C1 segment of cervical spinal cord (tissue), 14 donors: ENCODE results near the gene LMBR1.
"Not testable (repeated sequence)": the region's sequence is repeated elsewhere in the genome, so short reads cannot be mapped to it uniquely, and the experiment has no call there.

ENCODE experiments used
- DNase-seq, 14 donors: peaks; one replicate each; lab custom pipeline; 2025; lab: John Stamatoyannopoulos, UW

LMBR1 gene, protein sequence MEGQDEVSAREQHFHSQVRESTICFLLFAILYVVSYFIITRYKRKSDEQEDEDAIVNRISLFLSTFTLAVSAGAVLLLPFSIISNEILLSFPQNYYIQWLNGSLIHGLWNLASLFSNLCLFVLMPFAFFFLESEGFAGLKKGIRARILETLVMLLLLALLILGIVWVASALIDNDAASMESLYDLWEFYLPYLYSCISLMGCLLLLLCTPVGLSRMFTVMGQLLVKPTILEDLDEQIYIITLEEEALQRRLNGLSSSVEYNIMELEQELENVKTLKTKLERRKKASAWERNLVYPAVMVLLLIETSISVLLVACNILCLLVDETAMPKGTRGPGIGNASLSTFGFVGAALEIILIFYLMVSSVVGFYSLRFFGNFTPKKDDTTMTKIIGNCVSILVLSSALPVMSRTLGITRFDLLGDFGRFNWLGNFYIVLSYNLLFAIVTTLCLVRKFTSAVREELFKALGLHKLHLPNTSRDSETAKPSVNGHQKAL

GRCh38 chr7:156892821-156893706 is at the start of gene LMBR1:
LMBR1 (minus strand) TSS chr7:156893183; CDS start chr7:156892993, 190 bp downstream.
- peak; percentile 35 to 95 (median 89) for DNase-seq

GRCh38 chr7:156942708-156943090 is 49.7 kb upstream of the LMBR1 start:
- DNase-seq = no peak

DNA sequence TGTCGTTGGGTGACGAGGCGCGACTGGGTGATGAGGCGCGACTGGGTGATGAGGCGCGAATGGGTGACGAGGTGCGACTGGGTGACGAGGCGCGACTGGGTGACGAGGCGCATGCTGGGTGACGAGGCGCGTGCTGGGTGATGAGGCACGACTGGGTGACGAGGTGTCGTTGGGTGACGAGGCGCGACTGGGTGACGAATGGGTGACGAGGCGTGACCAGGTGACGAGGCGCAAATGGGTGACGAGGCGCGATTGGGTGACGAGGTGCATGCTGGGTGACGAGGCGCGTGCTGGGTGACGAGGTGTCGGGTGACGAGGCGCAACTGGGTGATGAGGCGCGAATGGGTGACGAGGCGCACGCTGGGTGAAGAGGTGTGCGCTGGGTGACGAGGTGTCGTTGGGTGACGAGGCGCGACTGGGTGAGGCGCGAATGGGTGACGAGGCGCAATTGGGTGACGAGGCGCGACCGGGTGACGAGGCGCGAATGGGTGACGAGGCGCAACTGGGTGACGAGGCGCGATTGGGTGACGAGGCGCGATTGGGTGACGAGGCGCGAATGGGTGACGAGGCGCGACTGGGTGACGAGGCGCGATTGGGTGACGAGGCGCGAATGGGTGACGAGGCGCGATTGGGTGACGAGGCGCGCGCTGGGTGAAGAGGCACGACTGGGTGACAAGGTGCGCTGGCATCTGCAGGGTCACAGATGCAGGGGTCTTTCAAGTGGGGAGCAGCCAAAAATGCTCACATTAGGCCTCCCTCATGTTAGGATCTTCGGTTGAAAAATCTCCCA is 48.6 kb upstream of the LMBR1 start:
- no peak for DNase-seq

- DNase-seq = no peak
These were observed 47.6 kb upstream of the LMBR1 start for GRCh38 chr7:156940421-156941122.

DNA sequence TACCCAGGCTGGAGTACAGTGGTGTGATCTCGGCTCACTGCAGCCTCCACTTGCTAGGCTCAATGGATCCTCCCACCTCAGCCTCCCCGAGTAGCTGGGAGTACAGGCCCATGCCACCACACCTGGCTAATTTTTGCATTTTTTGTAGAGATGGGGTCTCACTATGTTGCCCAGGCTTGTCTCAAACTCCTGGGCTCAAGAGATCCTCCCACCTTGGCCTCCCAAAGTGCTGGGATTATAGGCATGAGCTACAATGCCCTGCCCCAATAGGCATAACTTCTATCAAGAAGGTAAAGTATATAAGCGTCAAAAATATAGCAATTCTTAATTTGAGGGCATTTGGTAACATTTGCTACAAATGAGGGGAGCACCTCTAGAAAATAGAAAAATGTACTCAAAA is 43.8 kb upstream of the LMBR1 start:
- not testable (repeated sequence) for DNase-seq

DNA sequence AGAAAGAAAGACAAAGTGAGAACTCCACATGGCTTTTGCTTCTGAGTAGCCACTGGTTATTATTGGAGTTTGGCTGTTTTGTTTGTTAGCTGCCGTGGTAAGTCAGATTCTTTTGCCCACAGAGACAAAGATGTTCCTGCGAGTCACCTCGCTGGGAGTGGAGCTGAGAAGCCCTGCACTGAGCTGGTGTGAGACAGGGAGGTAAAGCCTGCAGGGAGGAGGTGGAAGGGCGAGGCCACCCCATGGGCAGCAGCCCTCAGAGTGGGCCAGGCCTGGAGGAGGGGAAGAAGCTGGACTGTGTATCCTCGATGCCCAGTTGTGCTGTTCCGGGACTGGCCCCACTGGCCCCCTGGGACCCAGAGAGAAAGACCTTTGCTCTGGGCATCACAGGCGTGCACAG is 42.3 kb upstream of the LMBR1 start:
- no peak for DNase-seq

DNA sequence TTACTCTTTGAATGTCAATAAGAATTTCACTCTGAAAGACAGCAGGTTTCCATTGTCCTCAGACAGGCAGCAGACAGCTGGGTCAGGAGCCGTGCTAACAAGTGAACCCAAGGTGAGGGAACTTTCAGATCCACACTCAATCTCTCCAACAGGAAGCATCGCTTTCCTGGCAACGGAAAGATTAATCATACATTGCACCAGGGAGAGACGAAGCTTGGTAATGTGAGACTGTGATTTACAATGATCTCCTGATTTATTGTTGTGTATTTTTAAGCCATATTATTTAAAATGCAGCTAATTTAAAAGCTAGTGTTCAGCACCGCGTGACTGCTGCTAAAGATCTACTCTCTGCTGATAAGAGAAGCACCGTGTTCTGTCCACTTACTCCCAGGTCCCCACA is 39.0 kb upstream of the LMBR1 start:
- DNase-seq = no peak

- no peak for DNase-seq
These were observed 37.0 kb upstream of the LMBR1 start for GRCh38 chr7:156929789-156930539.

GRCh38 chr7:156928406-156928747 is 35.4 kb upstream of the LMBR1 start:
- DNase-seq = no peak

DNA sequence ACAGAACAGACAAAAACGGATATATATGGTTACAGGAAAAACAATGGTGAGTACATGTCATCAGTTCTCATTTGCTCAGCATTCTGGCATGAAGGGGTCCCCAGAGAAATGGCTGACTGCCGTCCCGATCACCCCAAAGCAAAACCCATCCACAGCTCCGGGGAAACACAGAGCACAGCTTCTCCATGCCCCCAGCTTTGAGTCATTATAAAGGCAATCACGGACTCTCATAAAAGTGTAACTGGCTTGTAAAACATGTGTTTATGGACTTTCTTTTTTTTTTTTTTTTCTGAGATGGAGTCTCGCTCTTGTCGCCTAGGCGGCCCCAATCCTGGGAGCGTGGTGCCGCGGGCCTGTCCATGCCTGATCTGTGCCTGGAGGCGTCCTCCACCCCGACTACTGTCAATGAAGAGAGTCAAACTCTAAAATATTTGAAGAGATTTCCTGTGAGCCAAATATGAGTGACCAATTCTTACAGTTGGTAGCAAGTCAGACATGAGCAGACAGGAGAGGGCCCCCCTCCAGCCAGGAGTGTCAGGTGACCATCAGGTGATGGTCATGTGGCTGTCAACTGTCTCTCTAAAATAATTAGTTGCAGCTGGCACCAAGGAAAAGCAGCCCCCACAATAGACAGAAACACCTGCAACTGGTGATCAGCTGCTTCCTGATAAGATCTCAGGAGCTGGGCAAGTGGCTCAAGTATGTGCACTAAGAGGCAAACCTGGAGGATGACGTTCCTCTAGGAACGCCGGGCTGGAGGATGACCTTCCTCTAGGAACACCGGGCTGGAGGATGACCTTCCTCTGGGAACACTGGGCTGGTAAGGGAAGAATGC is 34.8 kb upstream of the LMBR1 start:
- no peak for DNase-seq

DNA sequence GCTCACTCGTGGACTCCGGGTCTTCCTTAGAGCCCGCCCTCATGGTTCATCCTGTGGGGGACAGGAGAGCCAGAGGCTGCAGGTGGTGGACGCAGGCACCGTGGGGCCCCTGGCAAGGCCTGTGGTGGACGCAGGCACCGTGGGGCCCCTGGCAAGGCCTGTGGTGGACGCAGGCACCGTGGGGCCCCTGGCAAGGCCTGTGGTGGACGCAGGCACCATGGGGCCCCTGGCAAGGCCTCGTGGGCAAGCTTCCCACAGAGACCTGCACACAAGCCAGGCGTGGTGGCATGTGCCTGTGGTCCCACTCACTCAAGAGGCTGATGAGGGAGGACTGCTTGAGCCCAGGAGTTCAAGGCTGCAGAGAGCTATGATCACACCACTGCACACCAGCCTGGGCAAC is 32.8 kb upstream of the LMBR1 start:
- not testable (repeated sequence) for DNase-seq

GRCh38 chr7:156922304-156922703 is 29.3 kb upstream of the LMBR1 start:
- not testable (repeated sequence) for DNase-seq

GRCh38 chr7:156920487-156921373 is 27.7 kb upstream of the LMBR1 start:
- not testable (repeated sequence) for DNase-seq

DNA sequence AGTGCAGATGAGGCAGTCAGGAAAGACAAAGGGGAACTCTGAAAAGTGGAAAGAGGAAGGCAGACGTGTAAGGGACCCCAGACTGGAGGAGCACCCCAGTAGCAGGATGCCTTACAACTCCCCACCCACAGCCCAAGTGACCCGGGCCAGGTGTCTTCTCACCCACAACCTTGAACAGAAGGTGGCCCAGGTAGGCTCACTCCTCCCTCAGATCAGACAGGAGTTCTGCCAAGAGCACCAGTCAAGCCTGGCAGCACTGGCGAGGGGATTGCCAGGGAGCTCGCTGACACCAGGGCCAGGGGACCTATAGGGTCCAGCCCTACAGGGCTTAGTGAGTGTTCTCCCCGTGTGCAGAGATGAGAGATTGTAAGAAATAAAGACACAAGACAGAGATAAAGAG is 27.1 kb upstream of the LMBR1 start:
- DNase-seq = no peak

DNA sequence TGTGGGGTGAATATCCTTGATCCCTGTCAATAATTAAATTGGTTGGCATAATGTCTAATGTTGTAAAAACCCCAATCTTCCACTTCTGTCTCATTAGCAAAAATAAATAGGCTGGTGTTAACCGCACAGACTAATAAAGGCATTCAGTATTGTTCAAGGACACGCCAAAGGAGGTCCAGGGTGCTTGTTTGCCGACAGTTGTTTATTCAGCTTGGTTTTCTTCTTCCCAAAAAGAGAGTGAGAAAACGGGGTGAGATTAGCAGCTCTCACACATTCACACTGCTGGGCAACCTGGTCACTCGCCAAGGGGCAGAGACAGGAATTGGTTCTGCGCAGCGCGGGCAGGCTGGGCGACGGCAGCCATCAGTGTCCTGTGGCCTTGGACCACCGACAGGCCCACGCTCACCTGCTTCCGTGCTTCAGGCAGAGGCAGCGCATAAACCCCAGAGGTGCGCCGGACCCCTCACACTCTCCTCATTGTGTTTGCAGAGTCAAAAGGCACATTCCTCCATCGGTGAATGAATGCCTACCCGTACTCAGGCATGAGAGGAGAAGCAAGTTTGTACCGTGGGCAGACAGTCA is 26.2 kb upstream of the LMBR1 start:
- no peak for DNase-seq

GRCh38 chr7:156918635-156919034 is 25.7 kb upstream of the LMBR1 start:
- DNase-seq = no peak

DNA sequence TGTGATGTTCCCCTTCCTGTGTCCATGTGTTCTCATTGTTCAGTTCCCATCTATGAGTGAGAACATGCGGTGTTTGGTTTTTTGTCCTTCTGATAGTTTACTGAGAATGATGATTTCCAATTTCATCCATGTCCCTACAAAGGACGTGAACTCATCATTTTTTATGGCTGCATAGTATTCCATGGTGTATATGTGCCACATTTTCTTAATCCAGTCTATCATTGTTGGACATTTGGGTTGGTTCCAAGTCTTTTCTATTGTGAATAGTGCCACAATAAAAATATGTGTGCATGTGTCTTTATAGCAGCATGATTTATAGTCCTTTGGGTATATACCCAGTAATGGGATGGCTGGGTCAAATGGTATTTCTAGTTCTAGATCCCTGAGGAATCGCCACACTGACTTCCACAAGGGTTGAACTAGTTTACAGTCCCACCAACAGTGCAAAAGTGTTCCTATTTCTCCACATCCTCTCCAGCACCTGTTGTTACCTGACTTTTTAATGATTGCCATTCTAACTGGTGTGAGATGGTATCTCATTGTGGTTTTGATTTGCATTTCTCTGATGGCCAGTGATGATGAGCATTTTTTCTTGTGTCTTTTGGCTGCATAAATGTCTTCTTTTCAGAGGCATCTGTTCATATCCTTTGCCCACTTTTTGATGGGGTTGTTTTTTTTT is 16.7 kb upstream of the LMBR1 start:
- not testable (repeated sequence) for DNase-seq
